Loucy (cell line): ENCODE data around the gene ARRDC2.
"Not testable (repeated sequence)": the region's sequence is repeated elsewhere in the genome, so short reads cannot be mapped to it uniquely, and the experiment has no call there.

Experiments used
- CTCF ChIP-seq: fragments of 200-600 bp; sonication (generic); conservative IDR thresholded peaks from 2 replicates; pipeline ENCODE4 v1.5.1; 2014; ENCODE audit warnings: mild to moderate bottlenecking, antibody characterized with exemption, low read length
- EZH2phosphoT487 ChIP-seq: fragments of 200-600 bp; IDR thresholded peaks from 2 replicates; pipeline ENCODE4 v1.6.1; 2018; ENCODE audit warnings: antibody characterized with exemption, mild to moderate bottlenecking, moderate library complexity, borderline replicate concordance

GRCh38 chr19:17986569-17986968, 21.4 kb upstream of the ARRDC2 start:
- TF ChIP-seq EZH2phosphoT487, CTCF: not testable (repeated sequence)
